Measurements from ENCODE around the gene ORM2. TPM values are rescaled to one million over a fixed set of nuclear protein-coding genes. Genes with fewer than 3 reads are reported as not detected.

Gene ORM2
- total and polyA plus RNA-seq, 2 of the 4 experiments (the other 2 are of a cell fraction) = not detected

DNA sequence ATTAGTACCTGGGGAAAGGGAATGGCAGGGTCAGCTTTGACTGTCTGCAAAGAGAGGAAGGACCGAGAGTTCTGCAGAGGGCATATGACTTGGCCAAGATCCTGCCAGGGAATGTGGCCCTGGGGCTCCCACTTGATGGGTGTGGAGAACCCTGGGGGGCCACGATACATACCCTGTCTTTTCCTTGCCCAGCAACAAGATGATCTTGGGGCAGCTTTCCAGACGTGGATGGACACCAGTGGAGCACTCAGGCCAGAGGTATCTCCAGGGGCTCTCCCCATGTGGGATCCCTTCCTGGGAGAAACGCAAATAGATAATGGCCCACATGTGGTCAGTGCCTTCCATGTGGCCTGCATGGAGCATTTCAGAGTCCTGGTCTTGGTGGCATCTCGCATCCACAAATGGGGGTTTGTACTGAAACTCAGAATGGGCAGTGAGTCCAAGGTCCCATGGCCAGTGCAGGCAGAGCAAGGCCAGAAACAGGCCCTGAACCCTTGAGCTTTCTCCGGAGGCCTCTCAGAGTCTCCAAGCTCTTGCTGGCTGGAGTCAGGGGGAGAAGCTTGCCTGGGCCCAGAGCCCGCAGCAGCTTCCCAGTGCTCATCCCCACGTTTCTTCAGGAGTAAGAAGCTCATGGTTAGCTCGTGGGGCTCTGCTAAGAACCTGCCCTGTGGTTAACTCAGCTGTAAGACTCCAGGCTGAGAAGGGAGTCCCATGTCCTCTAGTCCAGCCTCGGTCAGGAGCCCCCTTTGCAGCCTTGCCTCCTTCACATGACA is 25.1 kb upstream of the ORM2 start:
- no peak overlapping the region for H3K14ac ChIP-seq (replicated peaks; ENCODE audit: low read depth, low read length)
- no peak overlapping the region for H4K91ac ChIP-seq (ENCODE audit: insufficient read depth, low read depth, low read length)
- 91% methylated on average over 4 of the region's 10 CpGs; no CpG with 5 or more reads in 1 of the 2 experiments for WGBS, 2 experiments (ENCODE audit: extremely low coverage in 2 of 2, insufficient read length in 1 of 2)
- no peaks in the 10 kb centered on the region for H4K20me1 ChIP-seq (ENCODE audit: insufficient read depth, low read length)
- peaks cover 25% of the 10 kb centered on the region for H3K36me3 ChIP-seq (ENCODE audit: control insufficient read depth, insufficient read depth, low read length)
- ATAC-seq (ENCODE audit: low read depth) (no peak), DNase-seq (no peak)
- no peak overlapping the region for H2AFZ ChIP-seq (replicated peaks; ENCODE audit: low read length, poor library complexity)
- H2BK20ac ChIP-seq (ENCODE audit: low read depth, low read length) = no peak overlapping the region
- no peak overlapping the region for H3K4me3 ChIP-seq (ENCODE audit: insufficient read depth, low read depth, low read length)
- H2BK15ac ChIP-seq (ENCODE audit: low read depth, low read length) = no peak overlapping the region
- no peak overlapping the region for H2AK5ac ChIP-seq (ENCODE audit: low read depth, low read length)
- intact Hi-C loops (cut with micrococcal nuclease) (loop anchor here (1.0 kb wide), 2 partner anchors 196 to 222 kb away; no protein-coding TSS in a partner anchor), dilution Hi-C loops (cut with HindIII; ENCODE audit: low sequenced_read_pairs, unreplicated experiment) (no loop called here), in situ Hi-C loops (cut with MboI; ENCODE audit: low sequenced_read_pairs) (no loop called here)
- H3K4me2 ChIP-seq (ENCODE audit: low read depth, low read length) = no peak overlapping the region
- H3K56ac ChIP-seq (ENCODE audit: extremely low read depth, insufficient read depth, low read length) = no peak overlapping the region
- no peak overlapping the region for H2AK9ac ChIP-seq (replicated peaks; ENCODE audit: low read depth, low read length, poor library complexity)
- H2BK5ac ChIP-seq (ENCODE audit: low read depth, low read length, poor library complexity, severe bottlenecking) = no peak overlapping the region
- no peak overlapping the region for H3K9ac ChIP-seq (ENCODE audit: low read depth, low read length)
- no peak overlapping the region for H3K23ac ChIP-seq (ENCODE audit: low read depth, low read length)
- no peak overlapping the region for H4K5ac ChIP-seq (ENCODE audit: low read depth, low read length)
- H4K8ac ChIP-seq (ENCODE audit: low read depth in 2 of 2, low read length in 2 of 2) = no peak overlapping the region
- H3K79me1 ChIP-seq (ENCODE audit: low read depth in 1 of 2, low read length in 2 of 2) = no peaks in the 10 kb centered on the region
- BruUV-seq (replicated peaks) = no TSS peak
- no peak overlapping the region for H3K27ac ChIP-seq (ENCODE audit: insufficient read depth, low read length)
- H3K9me1 ChIP-seq (ENCODE audit: insufficient read depth, low read length) = no peaks in the 10 kb centered on the region
- no peak overlapping the region for H3K18ac ChIP-seq (ENCODE audit: low read depth, low read length)
- no peak overlapping the region for H3K4ac ChIP-seq (ENCODE audit: low read depth, low read length)
- ChIA-PET POLR2A (ENCODE audit: unreplicated experiment) (no interaction called here), CTCF (interaction anchor here (1.1 kb wide), 1 partner anchor 197 kb away, joined by 3 read pairs; no protein-coding TSS in a partner anchor)
- no peaks in the 10 kb centered on the region for H3K9me3 ChIP-seq (ENCODE audit: control insufficient read depth, insufficient read depth, low read length)
- H2BK120ac ChIP-seq (ENCODE audit: low read depth, low read length) = no peak overlapping the region
- peaks cover 3% of the 10 kb centered on the region; the same call in 1 of the 2 replicates for H3K4me1 ChIP-seq (ENCODE audit: control insufficient read depth, insufficient read depth, low read length)
- H3K27me3 ChIP-seq (ENCODE audit: control insufficient read depth, insufficient read depth, low read length) = no peaks in the 10 kb centered on the region
- TF ChIP-seq MAZ (IDR thresholded peaks at IDR 0.05; ENCODE audit: borderline replicate concordance, low read depth, low read length) (no peak), CEBPB (IDR thresholded peaks at IDR 0.05; ENCODE audit: low read depth, low read length) (no peak), ELK1 (IDR thresholded peaks at IDR 0.05; ENCODE audit: borderline replicate concordance, low read depth, low read length) (no peak), RFX5 (IDR thresholded peaks at IDR 0.05; ENCODE audit: low read depth, low read length) (no peak), SMC3 (IDR thresholded peaks at IDR 0.05; ENCODE audit: low read depth, low read length) (no peak), POLR2A (IDR thresholded peaks at IDR 0.05; ENCODE audit: low read depth, low read length) (no peak), MAFK (IDR thresholded peaks at IDR 0.05; ENCODE audit: low read depth, low read length) (no peak), RCOR1 (IDR thresholded peaks at IDR 0.05; ENCODE audit: insufficient replicate concordance, low read length) (no peak), MXI1 (IDR thresholded peaks at IDR 0.05; ENCODE audit: borderline replicate concordance, low read depth, low read length) (no peak), NFE2L2 (IDR thresholded peaks at IDR 0.05; ENCODE audit: low read depth, low read length) (no peak), BHLHE40 (IDR thresholded peaks at IDR 0.05; ENCODE audit: low read depth, low read length) (no peak), FOS (IDR thresholded peaks at IDR 0.05; ENCODE audit: low read depth, low read length) (no peak), RAD21 (IDR thresholded peaks at IDR 0.05; ENCODE audit: low read length) (no peak)
- TF ChIP-seq, protein P1, sequence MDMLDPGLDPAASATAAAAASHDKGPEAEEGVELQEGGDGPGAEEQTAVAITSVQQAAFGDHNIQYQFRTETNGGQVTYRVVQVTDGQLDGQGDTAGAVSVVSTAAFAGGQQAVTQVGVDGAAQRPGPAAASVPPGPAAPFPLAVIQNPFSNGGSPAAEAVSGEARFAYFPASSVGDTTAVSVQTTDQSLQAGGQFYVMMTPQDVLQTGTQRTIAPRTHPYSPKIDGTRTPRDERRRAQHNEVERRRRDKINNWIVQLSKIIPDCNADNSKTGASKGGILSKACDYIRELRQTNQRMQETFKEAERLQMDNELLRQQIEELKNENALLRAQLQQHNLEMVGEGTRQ (IDR thresholded peaks at IDR 0.05; ENCODE audit: low read depth, low read length) = no peak
- TF ChIP-seq, protein P2, sequence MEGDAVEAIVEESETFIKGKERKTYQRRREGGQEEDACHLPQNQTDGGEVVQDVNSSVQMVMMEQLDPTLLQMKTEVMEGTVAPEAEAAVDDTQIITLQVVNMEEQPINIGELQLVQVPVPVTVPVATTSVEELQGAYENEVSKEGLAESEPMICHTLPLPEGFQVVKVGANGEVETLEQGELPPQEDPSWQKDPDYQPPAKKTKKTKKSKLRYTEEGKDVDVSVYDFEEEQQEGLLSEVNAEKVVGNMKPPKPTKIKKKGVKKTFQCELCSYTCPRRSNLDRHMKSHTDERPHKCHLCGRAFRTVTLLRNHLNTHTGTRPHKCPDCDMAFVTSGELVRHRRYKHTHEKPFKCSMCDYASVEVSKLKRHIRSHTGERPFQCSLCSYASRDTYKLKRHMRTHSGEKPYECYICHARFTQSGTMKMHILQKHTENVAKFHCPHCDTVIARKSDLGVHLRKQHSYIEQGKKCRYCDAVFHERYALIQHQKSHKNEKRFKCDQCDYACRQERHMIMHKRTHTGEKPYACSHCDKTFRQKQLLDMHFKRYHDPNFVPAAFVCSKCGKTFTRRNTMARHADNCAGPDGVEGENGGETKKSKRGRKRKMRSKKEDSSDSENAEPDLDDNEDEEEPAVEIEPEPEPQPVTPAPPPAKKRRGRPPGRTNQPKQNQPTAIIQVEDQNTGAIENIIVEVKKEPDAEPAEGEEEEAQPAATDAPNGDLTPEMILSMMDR (conservative IDR thresholded peaks at IDR 0.05; ENCODE audit: low read depth, low read length) = no peak

Measured in IMR-90 (cell line).